ENCODE results near the gene RHOU. TPM values are rescaled to one million over a fixed set of nuclear protein-coding genes. Genes with fewer than 3 reads are reported as not detected.

Gene RHOU
- total and polyA plus RNA-seq, 2 experiments from 2014 or later = 0.95 to 4.4 TPM

DNA sequence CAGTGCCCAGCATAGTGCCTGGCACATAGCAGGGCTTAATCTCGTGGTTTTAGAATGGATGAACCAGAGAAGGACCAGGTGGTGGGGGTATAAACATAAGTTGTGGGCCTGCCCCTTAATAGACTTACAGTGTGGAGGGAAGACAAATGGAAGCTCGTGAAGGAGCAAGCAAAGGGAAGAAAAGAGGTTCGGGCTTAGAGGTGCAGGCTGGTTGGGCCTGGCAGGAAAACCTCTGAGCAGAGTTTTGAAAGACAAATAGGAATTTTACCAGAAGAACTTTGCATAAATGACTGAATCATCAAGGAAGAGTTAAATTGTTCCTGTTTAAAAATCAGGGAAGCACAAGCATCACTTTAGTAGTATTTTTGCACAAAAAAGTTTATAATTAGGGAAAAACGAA, 4.5 kb downstream of the RHOU start:
- Histone ChIP-seq H3K9me2 (ENCODE audit: insufficient read depth) (no peaks in the 10 kb centered on the region), H3K79me2 (replicated peaks; ENCODE audit: insufficient read depth) (no peaks in the 10 kb centered on the region), H3K4me2 (no peak overlapping the region), H3K27ac (ENCODE audit: low read depth) (no peak overlapping the region), H3K4me1 (ENCODE audit: insufficient read depth) (peaks cover 11% of the 10 kb centered on the region), H2AFZ (no peak overlapping the region), H3F3A (replicated peaks; ENCODE audit: low read depth) (no peaks in the 10 kb centered on the region), H4K20me1 (replicated peaks; ENCODE audit: insufficient read depth) (no peaks in the 10 kb centered on the region), H3K27me3 (ENCODE audit: insufficient read depth) (peaks cover 30% of the 10 kb centered on the region), H3K36me3 (ENCODE audit: insufficient read depth) (no peaks in the 10 kb centered on the region), H3K4me3 (no peak overlapping the region)
- H3K4me1 Mint-ChIP-seq = peaks cover 11% of the 10 kb centered on the region; the same call in 2 of the 3 replicates
- no peak overlapping the region for H3K27ac Mint-ChIP-seq
- H3K9me3 Mint-ChIP-seq = no peaks in the 10 kb centered on the region; the same call in 2 of the 3 replicates
- H3K36me3 Mint-ChIP-seq (ENCODE audit: low read depth) = peaks cover 12% of the 10 kb centered on the region
- ATAC-seq (no peak), DNase-seq (ENCODE audit: low spot score) (no peak)
- TF ChIP-seq, protein P1, sequence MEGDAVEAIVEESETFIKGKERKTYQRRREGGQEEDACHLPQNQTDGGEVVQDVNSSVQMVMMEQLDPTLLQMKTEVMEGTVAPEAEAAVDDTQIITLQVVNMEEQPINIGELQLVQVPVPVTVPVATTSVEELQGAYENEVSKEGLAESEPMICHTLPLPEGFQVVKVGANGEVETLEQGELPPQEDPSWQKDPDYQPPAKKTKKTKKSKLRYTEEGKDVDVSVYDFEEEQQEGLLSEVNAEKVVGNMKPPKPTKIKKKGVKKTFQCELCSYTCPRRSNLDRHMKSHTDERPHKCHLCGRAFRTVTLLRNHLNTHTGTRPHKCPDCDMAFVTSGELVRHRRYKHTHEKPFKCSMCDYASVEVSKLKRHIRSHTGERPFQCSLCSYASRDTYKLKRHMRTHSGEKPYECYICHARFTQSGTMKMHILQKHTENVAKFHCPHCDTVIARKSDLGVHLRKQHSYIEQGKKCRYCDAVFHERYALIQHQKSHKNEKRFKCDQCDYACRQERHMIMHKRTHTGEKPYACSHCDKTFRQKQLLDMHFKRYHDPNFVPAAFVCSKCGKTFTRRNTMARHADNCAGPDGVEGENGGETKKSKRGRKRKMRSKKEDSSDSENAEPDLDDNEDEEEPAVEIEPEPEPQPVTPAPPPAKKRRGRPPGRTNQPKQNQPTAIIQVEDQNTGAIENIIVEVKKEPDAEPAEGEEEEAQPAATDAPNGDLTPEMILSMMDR (conservative IDR thresholded peaks at IDR 0.05; ENCODE audit: low read depth in 2 of 2) = no peak
- TF ChIP-seq REST (IDR thresholded peaks at IDR 0.05; ENCODE audit: unreplicated experiment) = no peak
- no peak for TF ChIP-seq CREB1 (CRISPR knock-in tag; IDR thresholded peaks at IDR 0.05; ENCODE audit: low read depth)
- TF ChIP-seq STAT1 (IDR thresholded peaks at IDR 0.05; ENCODE audit: unreplicated experiment) = no peak
- no peak for TF ChIP-seq POLR2AphosphoS5 (IDR thresholded peaks at IDR 0.05; ENCODE audit: low read depth)
- no peak for TF ChIP-seq EZH2 (IDR thresholded peaks at IDR 0.05; ENCODE audit: low read depth, unreplicated experiment)
- TF ChIP-seq EZH2phosphoT487 (IDR thresholded peaks at IDR 0.05; ENCODE audit: unreplicated experiment) = no peak
- TF ChIP-seq NANOG (IDR thresholded peaks at IDR 0.05; ENCODE audit: borderline replicate concordance) = no peak
- no peak for TF ChIP-seq JUNB (IDR thresholded peaks at IDR 0.05; ENCODE audit: unreplicated experiment)
- TF ChIP-seq ZNF114 (CRISPR knock-in tag; IDR thresholded peaks at IDR 0.05) = no peak
- no peak for TF ChIP-seq ETS1 (IDR thresholded peaks at IDR 0.05)
- TF ChIP-seq, protein P2, sequence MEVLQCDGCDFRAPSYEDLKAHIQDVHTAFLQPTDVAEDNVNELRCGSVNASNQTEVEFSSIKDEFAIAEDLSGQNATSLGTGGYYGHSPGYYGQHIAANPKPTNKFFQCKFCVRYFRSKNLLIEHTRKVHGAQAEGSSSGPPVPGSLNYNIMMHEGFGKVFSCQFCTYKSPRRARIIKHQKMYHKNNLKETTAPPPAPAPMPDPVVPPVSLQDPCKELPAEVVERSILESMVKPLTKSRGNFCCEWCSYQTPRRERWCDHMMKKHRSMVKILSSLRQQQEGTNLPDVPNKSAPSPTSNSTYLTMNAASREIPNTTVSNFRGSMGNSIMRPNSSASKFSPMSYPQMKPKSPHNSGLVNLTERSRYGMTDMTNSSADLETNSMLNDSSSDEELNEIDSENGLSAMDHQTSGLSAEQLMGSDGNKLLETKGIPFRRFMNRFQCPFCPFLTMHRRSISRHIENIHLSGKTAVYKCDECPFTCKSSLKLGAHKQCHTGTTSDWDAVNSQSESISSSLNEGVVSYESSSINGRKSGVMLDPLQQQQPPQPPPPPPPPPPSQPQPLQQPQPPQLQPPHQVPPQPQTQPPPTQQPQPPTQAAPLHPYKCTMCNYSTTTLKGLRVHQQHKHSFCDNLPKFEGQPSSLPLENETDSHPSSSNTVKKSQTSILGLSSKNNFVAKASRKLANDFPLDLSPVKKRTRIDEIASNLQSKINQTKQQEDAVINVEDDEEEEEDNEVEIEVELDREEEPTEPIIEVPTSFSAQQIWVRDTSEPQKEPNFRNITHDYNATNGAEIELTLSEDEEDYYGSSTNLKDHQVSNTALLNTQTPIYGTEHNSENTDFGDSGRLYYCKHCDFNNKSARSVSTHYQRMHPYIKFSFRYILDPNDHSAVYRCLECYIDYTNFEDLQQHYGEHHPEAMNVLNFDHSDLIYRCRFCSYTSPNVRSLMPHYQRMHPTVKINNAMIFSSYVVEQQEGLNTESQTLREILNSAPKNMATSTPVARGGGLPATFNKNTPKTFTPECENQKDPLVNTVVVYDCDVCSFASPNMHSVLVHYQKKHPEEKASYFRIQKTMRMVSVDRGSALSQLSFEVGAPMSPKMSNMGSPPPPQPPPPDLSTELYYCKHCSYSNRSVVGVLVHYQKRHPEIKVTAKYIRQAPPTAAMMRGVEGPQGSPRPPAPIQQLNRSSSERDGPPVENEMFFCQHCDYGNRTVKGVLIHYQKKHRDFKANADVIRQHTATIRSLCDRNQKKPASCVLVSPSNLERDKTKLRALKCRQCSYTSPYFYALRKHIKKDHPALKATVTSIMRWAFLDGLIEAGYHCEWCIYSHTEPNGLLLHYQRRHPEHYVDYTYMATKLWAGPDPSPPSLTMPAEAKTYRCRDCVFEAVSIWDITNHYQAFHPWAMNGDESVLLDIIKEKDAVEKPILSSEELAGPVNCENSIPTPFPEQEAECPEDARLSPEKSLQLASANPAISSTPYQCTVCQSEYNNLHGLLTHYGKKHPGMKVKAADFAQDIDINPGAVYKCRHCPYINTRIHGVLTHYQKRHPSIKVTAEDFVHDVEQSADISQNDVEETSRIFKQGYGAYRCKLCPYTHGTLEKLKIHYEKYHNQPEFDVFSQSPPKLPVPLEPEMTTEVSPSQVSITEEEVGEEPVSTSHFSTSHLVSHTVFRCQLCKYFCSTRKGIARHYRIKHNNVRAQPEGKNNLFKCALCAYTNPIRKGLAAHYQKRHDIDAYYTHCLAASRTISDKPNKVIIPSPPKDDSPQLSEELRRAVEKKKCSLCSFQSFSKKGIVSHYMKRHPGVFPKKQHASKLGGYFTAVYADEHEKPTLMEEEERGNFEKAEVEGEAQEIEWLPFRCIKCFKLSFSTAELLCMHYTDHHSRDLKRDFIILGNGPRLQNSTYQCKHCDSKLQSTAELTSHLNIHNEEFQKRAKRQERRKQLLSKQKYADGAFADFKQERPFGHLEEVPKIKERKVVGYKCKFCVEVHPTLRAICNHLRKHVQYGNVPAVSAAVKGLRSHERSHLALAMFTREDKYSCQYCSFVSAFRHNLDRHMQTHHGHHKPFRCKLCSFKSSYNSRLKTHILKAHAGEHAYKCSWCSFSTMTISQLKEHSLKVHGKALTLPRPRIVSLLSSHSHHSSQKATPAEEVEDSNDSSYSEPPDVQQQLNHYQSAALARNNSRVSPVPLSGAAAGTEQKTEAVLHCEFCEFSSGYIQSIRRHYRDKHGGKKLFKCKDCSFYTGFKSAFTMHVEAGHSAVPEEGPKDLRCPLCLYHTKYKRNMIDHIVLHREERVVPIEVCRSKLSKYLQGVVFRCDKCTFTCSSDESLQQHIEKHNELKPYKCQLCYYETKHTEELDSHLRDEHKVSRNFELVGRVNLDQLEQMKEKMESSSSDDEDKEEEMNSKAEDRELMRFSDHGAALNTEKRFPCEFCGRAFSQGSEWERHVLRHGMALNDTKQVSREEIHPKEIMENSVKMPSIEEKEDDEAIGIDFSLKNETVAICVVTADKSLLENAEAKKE (CRISPR knock-in tag; IDR thresholded peaks at IDR 0.05) = no peak
- TF ChIP-seq ZNF331 (CRISPR knock-in tag; IDR thresholded peaks at IDR 0.05; ENCODE audit: low read depth) = no peak
- no peak overlapping the region for H3K4me3 Mint-ChIP-seq
- peaks cover 13% of the 10 kb centered on the region for H3K27me3 Mint-ChIP-seq (ENCODE audit: insufficient read depth, low read depth, poor library complexity)
